WTC11 (cell line): ENCODE measurements around the gene UNC93A. TPM values are rescaled to one million over a fixed set of nuclear protein-coding genes. Genes with fewer than 3 reads are reported as not detected.

Experiments
- ATAC-seq: fragments of 200-7000 bp; cut with Tn5 transposase; 2 replicates; pipeline ENCODE4 v1.10.0; 2021; ENCODE audit warnings: mild to moderate bottlenecking, moderate library complexity
- CTCF ChIA-PET: fragments of 300-600 bp; sonication (Branson Sonifier 250); formaldehyde crosslinking; loops from one replicate; lab custom pipeline; 2021; ENCODE audit warnings: antibody characterized with exemption; lab: Charles Lee
- POLR2A ChIA-PET: fragments of 350-600 bp; sonication (Branson Sonifier 250); formaldehyde crosslinking; loops from one replicate; lab custom pipeline; 2021; ENCODE audit warnings: antibody characterized with exemption; lab: Charles Lee
- DNase-seq: peaks from one replicate; pipeline ENCODE4 v3.0.0; 2021; ENCODE audit warnings: low spot score
- H3K27ac Mint-ChIP-seq: 2 replicates; pipeline ENCODE4 v1.8.0; 2021; ENCODE audit warnings: mixed read lengths
- H3K27me3 Mint-ChIP-seq: 2 replicates; pipeline ENCODE4 v1.8.0; 2021; ENCODE audit warnings: low read depth, mild to moderate bottlenecking, moderate library complexity, mixed read lengths
- H3K36me3 Mint-ChIP-seq: 2 replicates; pipeline ENCODE4 v1.8.0; 2021; ENCODE audit warnings: mixed read lengths
- H3K4me1 Mint-ChIP-seq: 2 replicates; pipeline ENCODE4 v1.8.0; 2022; ENCODE audit warnings: mixed read lengths
- H3K4me3 Mint-ChIP-seq: 2 replicates; pipeline ENCODE4 v1.8.0; 2021; ENCODE audit warnings: mild to moderate bottlenecking, moderate library complexity, mixed read lengths
- H3K9me3 Mint-ChIP-seq: 2 replicates; pipeline ENCODE4 v1.8.0; 2021; ENCODE audit warnings: mixed read lengths
- ATF6 ChIP-seq: sonication (generic); formaldehyde crosslinking; IDR thresholded peaks from 2 replicates; pipeline ENCODE4 v1.8.1; 2023; ENCODE audit warnings: mild to moderate bottlenecking, missing genetic modification reagents
- CREB1 ChIP-seq: sonication (generic); formaldehyde crosslinking; IDR thresholded peaks from 2 replicates; pipeline ENCODE4 v1.8.0; 2023; ENCODE audit warnings: mild to moderate bottlenecking, missing genetic modification reagents
- CTCF ChIP-seq: fragments of 200-600 bp; IDR thresholded peaks from 2 replicates; pipeline ENCODE4 v1.8.0; 2022; ENCODE audit warnings: antibody characterized with exemption
- E2F5 ChIP-seq: sonication (generic); formaldehyde crosslinking; IDR thresholded peaks from 2 replicates; pipeline ENCODE4 v1.8.1; 2022; ENCODE audit warnings: mild to moderate bottlenecking, moderate library complexity, missing genetic modification reagents
- ETV6 ChIP-seq: sonication (generic); formaldehyde crosslinking; IDR thresholded peaks from 2 replicates; pipeline ENCODE4 v1.8.1; 2022; ENCODE audit warnings: mild to moderate bottlenecking, missing genetic modification reagents
- KAT7 ChIP-seq: sonication (generic); formaldehyde crosslinking; IDR thresholded peaks from 2 replicates; pipeline ENCODE4 v1.8.1; 2023; ENCODE audit warnings: missing genetic modification reagents, mild to moderate bottlenecking, borderline replicate concordance
- MLX ChIP-seq: sonication (generic); formaldehyde crosslinking; IDR thresholded peaks from 2 replicates; pipeline ENCODE4 v1.8.1; 2023; ENCODE audit warnings: mild to moderate bottlenecking, missing genetic modification reagents, moderate library complexity
- NR1H2 ChIP-seq: sonication (generic); formaldehyde crosslinking; IDR thresholded peaks from 2 replicates; pipeline ENCODE4 v1.9.0; 2021; ENCODE audit warnings: mild to moderate bottlenecking, moderate library complexity, missing genetic modification reagents
- RELA ChIP-seq: sonication (generic); formaldehyde crosslinking; IDR thresholded peaks from 2 replicates; pipeline ENCODE4 v1.8.1; 2022; ENCODE audit warnings: missing genetic modification reagents, mild to moderate bottlenecking, borderline replicate concordance
- RORB ChIP-seq: fragments of 250-450 bp; sonication (Bioruptor Pico); IDR thresholded peaks from 2 replicates; pipeline ENCODE4 v1.9.0; 2021; ENCODE audit warnings: mild to moderate bottlenecking
- STAT6 ChIP-seq: sonication (generic); formaldehyde crosslinking; conservative IDR thresholded peaks from 2 replicates; pipeline ENCODE4 v1.8.1; 2023; ENCODE audit warnings: mild to moderate bottlenecking, low read depth, missing genetic modification reagents, moderate library complexity
- TCF7 ChIP-seq: sonication (generic); formaldehyde crosslinking; IDR thresholded peaks from 2 replicates; pipeline ENCODE4 v1.8.0; 2022; ENCODE audit warnings: mild to moderate bottlenecking, low read depth, missing genetic modification reagents, moderate library complexity
- USF1 ChIP-seq: sonication (generic); formaldehyde crosslinking; IDR thresholded peaks from 2 replicates; pipeline ENCODE4 v1.8.0; 2022; ENCODE audit warnings: mild to moderate bottlenecking, missing genetic modification reagents
- ZNF219 ChIP-seq: sonication (generic); formaldehyde crosslinking; IDR thresholded peaks from 2 replicates; pipeline ENCODE4 v1.8.0; 2023; ENCODE audit warnings: missing genetic modification reagents, mild to moderate bottlenecking, borderline replicate concordance
- ZNF671 ChIP-seq: fragments of 250-450 bp; sonication (Bioruptor Pico); IDR thresholded peaks from 2 replicates; pipeline ENCODE4 v1.8.0; 2021; ENCODE audit warnings: mild to moderate bottlenecking
- ZSCAN18 ChIP-seq: fragments of 250-450 bp; sonication (Bioruptor Pico); IDR thresholded peaks from 2 replicates; pipeline ENCODE4 v2.1.2; 2022; ENCODE audit warnings: mild to moderate bottlenecking, moderate library complexity
- total RNA-seq: library from RNA; stranded (reverse); gene quantifications from 3 replicates; pipeline ENCODE4 v1.2.3, GENCODE V29; 2021

The UNC93A gene
- total RNA-seq, 1 experiment from 2014 or later = 0.70 TPM

GRCh38 chr6:167272696-167273379, 18.3 kb upstream of the UNC93A start:
- Mint-ChIP-seq H3K4me1 (peaks cover 33% of the 10 kb centered on the region), H3K27me3 (peaks cover 29% of the 10 kb centered on the region), H3K9me3 (peaks cover 6% of the 10 kb centered on the region), H3K27ac (no peak overlapping the region), H3K36me3 (no peaks in the 10 kb centered on the region), H3K4me3 (no peak overlapping the region)
- ChIA-PET POLR2A (no interaction called here), CTCF (no interaction called here)
- no peak for ATAC-seq
- no peak for DNase-seq
- no peak for TF ChIP-seq CTCF
- no peak for TF ChIP-seq RELA (CRISPR knock-in tag)
- TF ChIP-seq TCF7 (CRISPR knock-in tag) = no peak
- TF ChIP-seq STAT6 (CRISPR knock-in tag) = no peak
- TF ChIP-seq E2F5 (CRISPR knock-in tag) = no peak
- no peak for TF ChIP-seq USF1 (CRISPR knock-in tag)
- no peak for TF ChIP-seq ETV6
- no peak for TF ChIP-seq ZNF671 (CRISPR knock-in tag)
- TF ChIP-seq RORB = no peak
- TF ChIP-seq ZNF219 = no peak
- TF ChIP-seq KAT7 (CRISPR knock-in tag) = no peak
- no peak for TF ChIP-seq ZSCAN18 (CRISPR knock-in tag)
- no peak for TF ChIP-seq CREB1
- no peak for TF ChIP-seq MLX
- no peak for TF ChIP-seq ATF6 (CRISPR knock-in tag)
- no peak for TF ChIP-seq NR1H2
- TF ChIP-seq, all 79 proteins: peak for 0
